SK-N-MC (cell line): ENCODE data around the gene LPCAT3.

Experiments used
- EZH2 ChIP-seq: fragments of 200-600 bp; sonication (generic); IDR thresholded peaks from one replicate; pipeline ENCODE4 v1.6.1; 2017; ENCODE audit warnings: antibody characterized with exemption
- FOXP2 ChIP-seq: optimal IDR thresholded peaks from 2 replicates; pipeline ENCODE3; 2011; ENCODE audit warnings: mild to moderate bottlenecking, moderate library complexity; ENCODE audit not compliant: insufficient read depth; ENCODE audit errors: extremely low read length, control extremely low read depth
- POLR2AphosphoS5 ChIP-seq: IDR thresholded peaks from 2 replicates; pipeline ENCODE4 v1.6.1; 2012; ENCODE audit warnings: mild to moderate bottlenecking, low read depth, low read length, borderline replicate concordance

DNA sequence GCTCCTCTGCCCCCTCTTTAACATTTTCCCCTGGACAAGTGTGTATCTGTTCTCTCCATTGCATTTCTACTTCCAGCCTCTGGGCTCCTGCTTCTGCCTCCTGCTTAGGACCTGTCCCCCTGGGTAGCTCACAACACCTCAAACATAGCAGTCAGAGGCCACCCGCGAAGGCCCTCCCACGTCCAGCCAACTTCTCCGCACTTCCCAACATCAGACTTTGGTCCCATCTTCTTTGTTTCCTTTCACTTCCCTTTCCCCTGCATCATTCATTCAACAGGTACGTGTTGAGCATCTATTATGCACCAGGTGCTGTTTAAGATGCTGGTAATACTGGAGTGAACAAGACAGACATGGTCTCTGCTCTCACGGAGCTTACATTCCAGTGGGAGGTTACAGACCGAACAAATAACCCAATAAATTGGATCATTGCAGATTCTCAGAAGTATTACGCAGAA lies 71.3 kb downstream of the LPCAT3 start:
- TF ChIP-seq POLR2AphosphoS5: no peak
- no peak for TF ChIP-seq EZH2
- no peak for TF ChIP-seq FOXP2
